ENCODE results near the gene CALM3. TPM values are rescaled to one million over a fixed set of nuclear protein-coding genes. Genes with fewer than 3 reads are reported as not detected.

Gene CALM3
- total RNA-seq, 4 donors from 2014 or later: 108 to 190 (median 155) TPM

DNA sequence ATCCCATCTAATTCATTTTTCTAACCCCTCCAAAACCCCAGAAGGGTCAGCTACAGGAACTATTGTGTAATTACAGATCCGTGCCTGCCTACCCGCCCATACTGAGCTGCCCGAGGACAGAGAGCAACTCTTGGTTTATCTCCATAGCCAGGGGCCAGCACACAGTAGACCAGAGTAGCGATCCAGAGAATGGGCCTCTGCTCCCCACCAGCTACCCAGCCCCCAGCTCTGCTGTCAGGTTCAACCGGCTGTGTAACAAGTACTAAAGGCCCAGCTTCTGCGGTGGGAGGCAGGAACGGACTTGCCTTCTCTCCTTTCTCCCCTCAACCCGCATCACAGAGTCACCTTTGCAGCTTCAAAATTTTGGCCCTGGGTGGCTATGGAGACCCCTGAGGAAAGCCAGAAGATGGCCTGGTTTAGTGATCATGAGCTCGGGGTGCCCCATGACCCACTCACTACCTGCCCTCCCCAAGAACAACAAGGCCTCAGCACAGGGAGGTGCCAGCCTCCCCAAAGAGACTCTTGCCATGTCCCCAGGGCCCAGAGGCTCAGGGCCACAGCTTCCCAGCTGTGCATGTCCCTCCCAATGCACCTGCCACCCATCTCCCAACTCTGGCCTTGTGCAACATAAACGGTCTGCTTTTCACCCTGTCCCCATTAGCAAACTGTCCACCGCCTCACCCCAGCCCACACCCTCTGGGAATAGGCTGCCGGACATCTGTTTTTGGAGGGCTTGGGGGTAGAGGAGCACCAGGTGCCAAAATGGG is 5.7 kb downstream of the CALM3 start:
- TF ChIP-seq, protein P1, sequence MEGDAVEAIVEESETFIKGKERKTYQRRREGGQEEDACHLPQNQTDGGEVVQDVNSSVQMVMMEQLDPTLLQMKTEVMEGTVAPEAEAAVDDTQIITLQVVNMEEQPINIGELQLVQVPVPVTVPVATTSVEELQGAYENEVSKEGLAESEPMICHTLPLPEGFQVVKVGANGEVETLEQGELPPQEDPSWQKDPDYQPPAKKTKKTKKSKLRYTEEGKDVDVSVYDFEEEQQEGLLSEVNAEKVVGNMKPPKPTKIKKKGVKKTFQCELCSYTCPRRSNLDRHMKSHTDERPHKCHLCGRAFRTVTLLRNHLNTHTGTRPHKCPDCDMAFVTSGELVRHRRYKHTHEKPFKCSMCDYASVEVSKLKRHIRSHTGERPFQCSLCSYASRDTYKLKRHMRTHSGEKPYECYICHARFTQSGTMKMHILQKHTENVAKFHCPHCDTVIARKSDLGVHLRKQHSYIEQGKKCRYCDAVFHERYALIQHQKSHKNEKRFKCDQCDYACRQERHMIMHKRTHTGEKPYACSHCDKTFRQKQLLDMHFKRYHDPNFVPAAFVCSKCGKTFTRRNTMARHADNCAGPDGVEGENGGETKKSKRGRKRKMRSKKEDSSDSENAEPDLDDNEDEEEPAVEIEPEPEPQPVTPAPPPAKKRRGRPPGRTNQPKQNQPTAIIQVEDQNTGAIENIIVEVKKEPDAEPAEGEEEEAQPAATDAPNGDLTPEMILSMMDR (IDR thresholded peaks at IDR 0.05): no peak
- no peak for TF ChIP-seq POLR2A (IDR thresholded peaks at IDR 0.05)
- no peaks in the 10 kb centered on the region for H3K9me3 ChIP-seq
- peaks cover 25 to 32% of the 10 kb centered on the region in 2 donors for H3K36me3 ChIP-seq
- H3K27ac ChIP-seq: no peak overlapping the region
- H3K27me3 ChIP-seq: no peaks in the 10 kb centered on the region
- intact Hi-C loops (cut with DNase I): no loop called here
- no peak for DNase-seq
- no peak overlapping the region for H3K4me3 ChIP-seq (replicated peaks in 1 of 3)
- H3K4me1 ChIP-seq: peaks cover 38 to 60% of the 10 kb centered on the region in 2 donors
- WGBS, 2 donors: 88 to 90% methylated on average over 11 to 12 of the region's 12 CpGs

DNA sequence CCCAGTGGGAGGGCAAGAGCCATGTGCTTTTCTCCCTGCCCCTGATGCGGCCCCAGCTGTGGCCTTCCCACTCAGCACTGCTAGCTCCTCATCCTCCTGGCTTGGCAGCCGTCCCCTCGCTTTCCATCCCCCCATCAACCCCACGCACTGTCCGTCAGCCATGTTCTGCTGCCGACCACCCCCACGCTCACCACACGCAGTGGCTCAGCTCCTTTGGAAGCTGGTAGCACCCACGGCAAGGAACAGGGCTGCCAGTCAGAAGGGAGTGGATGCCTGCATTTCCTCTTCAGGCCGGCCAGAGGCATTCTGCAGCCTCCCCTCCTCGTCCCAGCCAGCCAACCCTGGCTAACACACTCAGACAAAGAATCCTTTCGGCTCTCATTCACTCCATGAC is 6.3 kb downstream of the CALM3 start:
- Histone ChIP-seq H3K4me1 (peaks cover 32 to 55% of the 10 kb centered on the region in 2 donors), H3K36me3 (peaks cover 25 to 32% of the 10 kb centered on the region in 2 donors), H3K27ac (no peak overlapping the region), H3K27me3 (no peaks in the 10 kb centered on the region), H3K4me3 (replicated peaks in 1 of 3) (no peak overlapping the region), H3K9me3 (no peaks in the 10 kb centered on the region)
- no peak for DNase-seq
- WGBS, 2 donors: 88 to 92% methylated on average over 11 to 12 of the region's 12 CpGs
- TF ChIP-seq POLR2A (IDR thresholded peaks at IDR 0.05): no peak
- TF ChIP-seq, protein P1 (IDR thresholded peaks at IDR 0.05): no peak
- intact Hi-C loops (cut with DNase I): no loop called here

DNA sequence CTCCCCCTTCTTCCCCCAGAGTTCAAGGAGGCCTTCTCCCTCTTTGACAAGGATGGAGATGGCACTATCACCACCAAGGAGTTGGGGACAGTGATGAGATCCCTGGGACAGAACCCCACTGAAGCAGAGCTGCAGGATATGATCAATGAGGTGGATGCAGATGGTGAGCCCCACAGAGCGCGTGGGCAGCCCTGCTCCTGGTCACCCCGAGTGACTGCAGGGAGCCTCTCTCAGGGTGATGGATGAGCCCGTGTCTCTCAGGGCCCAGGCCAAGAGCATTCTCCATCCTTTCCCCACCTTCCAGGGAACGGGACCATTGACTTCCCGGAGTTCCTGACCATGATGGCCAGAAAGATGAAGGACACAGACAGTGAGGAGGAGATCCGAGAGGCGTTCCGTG is 7.0 kb downstream of the CALM3 start:
- no peak for DNase-seq
- no peak for TF ChIP-seq POLR2A (IDR thresholded peaks at IDR 0.05)
- TF ChIP-seq, protein P1 (IDR thresholded peaks at IDR 0.05): no peak
- H3K4me3 ChIP-seq (replicated peaks in 1 of 3): no peak overlapping the region
- peaks cover 25 to 32% of the 10 kb centered on the region in 2 donors for H3K36me3 ChIP-seq
- H3K4me1 ChIP-seq: peaks cover 25 to 48% of the 10 kb centered on the region in 2 donors
- WGBS, 2 donors: 86 to 97% methylated on average over 6 to 9 of the region's 9 CpGs
- no peaks in the 10 kb centered on the region for H3K9me3 ChIP-seq
- intact Hi-C loops (cut with DNase I): no loop called here
- H3K27me3 ChIP-seq: no peaks in the 10 kb centered on the region
- no peak overlapping the region for H3K27ac ChIP-seq

DNA sequence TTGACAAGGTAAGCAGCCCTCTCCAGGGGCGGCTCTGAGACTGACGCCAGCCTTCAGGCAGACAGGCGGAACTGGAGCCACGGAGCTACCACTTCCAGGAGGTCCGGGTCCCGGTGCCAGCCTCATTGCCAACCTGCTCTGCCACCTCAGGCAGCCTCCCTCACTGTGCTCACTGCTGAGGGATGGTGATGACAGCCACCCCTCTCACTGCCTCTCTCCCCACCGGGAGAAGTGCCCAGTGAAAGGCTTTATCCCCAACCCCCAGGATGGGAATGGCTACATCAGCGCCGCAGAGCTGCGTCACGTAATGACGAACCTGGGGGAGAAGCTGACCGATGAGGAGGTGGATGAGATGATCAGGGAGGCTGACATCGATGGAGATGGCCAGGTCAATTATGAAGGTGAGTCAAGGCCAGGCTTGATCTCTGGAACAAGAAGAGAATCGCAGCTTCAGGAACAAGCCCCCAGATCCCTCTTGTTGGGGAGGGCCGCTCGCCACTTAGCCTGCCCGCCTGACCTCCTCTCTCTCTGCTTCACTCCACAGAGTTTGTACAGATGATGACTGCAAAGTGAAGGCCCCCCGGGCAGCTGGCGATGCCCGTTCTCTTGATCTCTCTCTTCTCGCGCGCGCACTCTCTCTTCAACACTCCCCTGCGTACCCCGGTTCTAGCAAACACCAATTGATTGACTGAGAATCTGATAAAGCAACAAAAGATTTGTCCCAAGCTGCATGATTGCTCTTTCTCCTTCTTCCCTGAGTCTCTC is 7.6 kb downstream of the CALM3 start:
- TF ChIP-seq, protein P1 (IDR thresholded peaks at IDR 0.05): no peak
- no peak for TF ChIP-seq POLR2A (IDR thresholded peaks at IDR 0.05)
- Histone ChIP-seq H3K4me3 (replicated peaks in 1 of 3) (no peak overlapping the region), H3K27me3 (no peaks in the 10 kb centered on the region), H3K27ac (no peak overlapping the region), H3K4me1 (peaks cover 22 to 42% of the 10 kb centered on the region in 2 donors), H3K36me3 (peaks cover 25 to 32% of the 10 kb centered on the region in 2 donors), H3K9me3 (no peaks in the 10 kb centered on the region)
- no peak for DNase-seq
- WGBS, 2 donors: 89 to 91% methylated on average over 22 to 23 of the region's 27 CpGs
- intact Hi-C loops (cut with DNase I): no loop called here

Data from thyroid gland (tissue), 4 donors.